ENCODE measurements around the gene DNAH9.

DNAH9 gene

DNA sequence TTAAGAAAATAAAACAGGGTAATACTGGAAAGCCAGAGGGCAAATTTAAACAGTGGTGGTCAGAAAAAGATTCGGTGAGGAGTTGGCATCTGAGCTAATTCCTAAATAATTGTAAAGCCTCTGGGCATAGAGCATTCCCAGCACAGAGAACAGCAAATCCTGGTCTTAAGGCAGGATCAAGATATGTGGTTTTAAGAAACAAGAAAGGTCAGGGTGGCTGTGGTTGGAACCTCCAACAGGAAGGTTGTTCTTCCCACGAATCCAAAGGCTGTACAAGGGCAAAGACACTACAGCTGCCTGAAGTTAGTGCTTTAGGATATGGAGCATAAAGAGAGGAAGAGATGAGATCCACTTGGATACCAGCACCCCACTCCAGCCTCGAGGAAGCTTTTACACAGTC, 284.4 kb downstream of the DNAH9 start:
- Mint-ChIP-seq H3K4me3 (no peak overlapping the region), H3K27me3 (no peaks in the 10 kb centered on the region), H3K4me1 (ENCODE audit: low read depth) (no peaks in the 10 kb centered on the region), H3K27ac (no peak overlapping the region), H3K9me3 (peaks cover 11% of the 10 kb centered on the region), H3K36me3 (ENCODE audit: low read depth) (no peaks in the 10 kb centered on the region)
- intact Hi-C loops (cut with micrococcal nuclease) = no loop called here

DNA sequence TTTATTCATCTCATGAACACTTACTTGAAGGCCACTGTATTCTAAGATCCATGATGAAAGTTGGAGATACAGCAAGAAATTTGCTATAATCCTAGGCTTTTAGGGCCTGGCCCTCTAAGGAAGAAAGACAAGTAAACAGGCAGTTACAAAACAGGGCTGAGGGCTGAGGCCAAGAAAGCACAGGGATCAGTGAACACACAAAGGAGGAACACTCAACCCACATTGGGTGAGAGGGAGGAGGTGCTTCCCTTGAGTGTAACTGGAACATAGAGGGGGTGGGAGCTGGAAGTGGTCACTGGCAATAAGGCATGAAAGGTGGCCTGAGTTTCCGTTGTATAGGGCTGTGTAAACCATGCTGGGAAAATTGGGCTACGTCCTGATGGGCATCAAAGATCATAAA, 286.8 kb downstream of the DNAH9 start:
- Mint-ChIP-seq H3K36me3 (ENCODE audit: low read depth) (no peaks in the 10 kb centered on the region), H3K4me1 (ENCODE audit: low read depth) (no peaks in the 10 kb centered on the region), H3K27me3 (no peaks in the 10 kb centered on the region), H3K27ac (no peak overlapping the region), H3K4me3 (no peak overlapping the region), H3K9me3 (peaks cover 11% of the 10 kb centered on the region)
- intact Hi-C loops (cut with micrococcal nuclease) = no loop called here

DNA sequence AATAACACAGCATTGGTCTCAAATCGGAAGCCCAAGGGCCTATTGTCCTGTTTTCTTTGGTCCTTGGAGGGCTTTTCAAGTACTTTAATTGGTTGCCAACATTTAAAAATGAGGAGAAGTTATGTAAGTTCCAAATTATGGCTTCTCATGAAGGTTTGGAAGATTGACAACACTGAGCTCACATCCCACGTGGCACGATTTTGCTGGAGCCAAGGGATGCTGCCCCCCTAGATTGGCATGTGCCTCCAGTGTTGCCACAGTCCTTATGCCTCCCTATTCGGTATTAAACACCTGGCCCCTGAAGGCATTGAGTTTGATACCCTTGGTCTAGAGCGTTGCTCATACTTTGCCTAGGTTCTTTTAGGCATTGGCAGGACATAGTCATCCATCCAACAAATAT, 291.0 kb downstream of the DNAH9 start:
- Mint-ChIP-seq H3K9me3 (peaks cover 10% of the 10 kb centered on the region), H3K4me1 (ENCODE audit: low read depth) (no peaks in the 10 kb centered on the region), H3K27ac (no peak overlapping the region), H3K27me3 (no peaks in the 10 kb centered on the region), H3K4me3 (no peak overlapping the region), H3K36me3 (ENCODE audit: low read depth) (no peaks in the 10 kb centered on the region)
- intact Hi-C loops (cut with micrococcal nuclease) = no loop called here

DNA sequence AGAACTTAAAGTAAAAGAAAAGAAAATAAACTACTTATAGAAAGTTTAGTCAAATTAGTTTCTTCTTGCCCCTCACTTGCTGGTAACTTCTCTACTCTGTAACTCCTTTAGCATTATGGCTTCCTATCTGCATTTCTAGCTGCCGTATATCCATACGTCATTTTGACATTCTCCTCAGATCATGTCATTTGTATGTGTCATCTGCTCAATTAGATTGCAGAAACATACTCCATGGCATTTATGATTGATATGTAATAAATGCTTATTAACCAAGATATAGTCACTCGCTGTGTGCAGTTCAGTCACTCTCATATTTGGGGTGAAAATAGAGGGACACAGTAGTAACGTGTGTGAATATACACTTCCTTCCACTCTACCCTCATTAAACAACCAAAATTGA, 295.6 kb downstream of the DNAH9 start:
- Mint-ChIP-seq H3K4me1 (ENCODE audit: low read depth) (no peaks in the 10 kb centered on the region), H3K4me3 (no peak overlapping the region), H3K36me3 (ENCODE audit: low read depth) (no peaks in the 10 kb centered on the region), H3K9me3 (peaks cover 10% of the 10 kb centered on the region), H3K27me3 (no peaks in the 10 kb centered on the region), H3K27ac (no peak overlapping the region)
- intact Hi-C loops (cut with micrococcal nuclease) = no loop called here

DNA sequence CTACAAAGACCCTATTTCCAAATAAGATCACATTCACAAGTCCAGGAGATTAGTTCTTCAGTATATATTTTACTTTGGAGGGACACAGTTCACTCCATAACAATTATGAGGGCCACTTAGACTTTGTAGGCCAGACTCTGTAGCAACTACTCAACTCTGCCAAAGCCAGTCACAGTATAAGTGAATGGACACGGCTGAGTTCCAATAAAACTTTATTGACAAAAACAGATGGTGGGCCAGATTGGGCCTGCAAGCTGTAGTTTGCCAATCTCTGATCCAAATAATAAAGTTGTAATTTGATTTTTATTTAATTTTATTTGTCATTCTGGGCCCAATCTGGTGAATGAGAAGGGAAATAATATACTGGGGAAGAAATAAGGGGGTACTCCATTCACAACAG, 297.9 kb downstream of the DNAH9 start:
- Mint-ChIP-seq H3K27me3 (no peaks in the 10 kb centered on the region), H3K4me3 (no peak overlapping the region), H3K36me3 (ENCODE audit: low read depth) (no peaks in the 10 kb centered on the region), H3K27ac (no peak overlapping the region), H3K9me3 (peaks cover 18% of the 10 kb centered on the region), H3K4me1 (ENCODE audit: low read depth) (no peaks in the 10 kb centered on the region)
- intact Hi-C loops (cut with micrococcal nuclease) = no loop called here

DNA sequence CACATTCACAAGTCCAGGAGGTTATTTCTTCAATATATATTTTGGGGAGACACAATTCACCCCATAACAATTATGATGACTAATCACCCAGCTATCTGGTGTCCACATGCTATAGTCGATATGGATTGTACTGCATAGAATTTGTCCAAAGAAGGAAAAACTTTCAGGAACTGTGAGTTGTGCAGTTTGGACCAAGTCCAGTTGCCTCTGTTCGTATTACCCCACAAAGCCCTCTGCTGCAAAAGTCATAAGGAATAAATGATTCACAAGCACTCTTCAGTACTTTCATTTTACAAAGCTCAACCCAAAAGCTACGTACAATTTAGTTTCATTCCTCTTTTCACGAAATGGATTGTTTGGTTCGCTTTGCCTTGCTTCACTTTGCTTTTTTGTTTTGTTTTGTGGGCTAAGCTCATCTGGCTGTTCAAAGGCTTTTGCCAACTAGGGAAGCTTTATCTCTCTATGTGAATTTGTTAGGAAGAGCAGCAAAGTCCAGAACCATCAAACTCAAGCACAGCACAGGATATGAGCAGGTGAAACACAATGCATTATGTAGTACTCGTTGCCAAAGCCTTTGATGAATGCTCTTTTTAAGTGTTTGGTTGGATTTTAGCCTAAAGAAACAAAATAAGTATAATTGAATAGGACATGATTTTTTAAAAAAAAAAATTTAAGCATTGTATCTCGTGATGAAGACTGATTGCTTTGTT, 300.4 kb downstream of the DNAH9 start:
- H3K27ac Mint-ChIP-seq = no peak overlapping the region
- intact Hi-C loops (cut with micrococcal nuclease) = no loop called here
- H3K36me3 Mint-ChIP-seq (ENCODE audit: low read depth) = no peaks in the 10 kb centered on the region
- peaks cover 23% of the 10 kb centered on the region for H3K9me3 Mint-ChIP-seq
- H3K4me3 Mint-ChIP-seq = no peak overlapping the region
- H3K27me3 Mint-ChIP-seq = no peaks in the 10 kb centered on the region
- H3K4me1 Mint-ChIP-seq (ENCODE audit: low read depth) = no peaks in the 10 kb centered on the region

DNA sequence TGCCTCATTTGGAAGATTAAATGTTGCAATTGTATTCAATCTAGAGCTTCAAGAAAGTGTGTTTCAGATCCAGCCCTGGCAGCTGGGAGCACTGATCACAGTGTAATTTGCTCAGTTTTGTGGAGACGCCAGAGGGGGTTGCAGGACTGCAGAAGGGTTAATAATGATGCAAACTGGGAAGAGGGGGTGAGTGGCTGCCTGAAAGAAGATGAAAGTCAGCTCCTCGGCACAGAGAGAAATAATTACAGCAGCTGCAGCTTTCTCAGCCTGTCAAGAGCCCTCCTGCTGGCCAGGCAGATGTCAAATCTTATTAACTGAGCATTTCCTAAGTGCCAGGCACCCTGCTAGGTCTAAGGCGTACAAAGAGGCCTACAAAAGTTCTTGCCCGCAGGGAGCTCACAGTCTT, 301.3 kb downstream of the DNAH9 start:
- intact Hi-C loops (cut with micrococcal nuclease) = no loop called here
- Mint-ChIP-seq H3K9me3 (peaks cover 32% of the 10 kb centered on the region), H3K27me3 (no peaks in the 10 kb centered on the region), H3K36me3 (ENCODE audit: low read depth) (no peaks in the 10 kb centered on the region), H3K4me3 (no peak overlapping the region), H3K27ac (no peak overlapping the region), H3K4me1 (ENCODE audit: low read depth) (no peaks in the 10 kb centered on the region)

DNA sequence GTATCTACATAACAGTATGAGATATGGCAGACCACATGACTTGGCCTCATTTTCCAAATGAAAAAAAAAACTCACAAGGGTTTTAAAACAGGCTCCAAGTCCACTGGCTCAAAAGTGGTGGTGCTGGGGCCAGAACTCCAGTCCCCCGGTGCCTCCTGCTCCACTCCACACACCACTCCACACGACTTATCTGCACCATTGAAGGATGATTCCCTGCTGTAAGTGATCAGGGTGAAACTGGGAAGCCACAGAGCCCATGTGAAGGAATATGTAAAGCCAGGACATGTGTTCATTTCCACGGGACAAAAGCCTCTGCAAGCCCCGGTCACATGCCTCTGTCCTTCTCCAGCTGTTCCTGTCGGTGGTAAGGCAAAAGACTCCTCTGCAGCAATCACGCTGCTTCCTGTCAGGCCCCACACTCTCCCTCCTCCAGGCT, 301.8 kb downstream of the DNAH9 start:
- peaks cover 37% of the 10 kb centered on the region for H3K9me3 Mint-ChIP-seq
- intact Hi-C loops (cut with micrococcal nuclease) = no loop called here
- H3K4me1 Mint-ChIP-seq (ENCODE audit: low read depth) = no peaks in the 10 kb centered on the region
- no peaks in the 10 kb centered on the region for H3K36me3 Mint-ChIP-seq (ENCODE audit: low read depth)
- no peak overlapping the region for H3K27ac Mint-ChIP-seq
- H3K4me3 Mint-ChIP-seq = no peak overlapping the region
- H3K27me3 Mint-ChIP-seq = no peaks in the 10 kb centered on the region

DNA sequence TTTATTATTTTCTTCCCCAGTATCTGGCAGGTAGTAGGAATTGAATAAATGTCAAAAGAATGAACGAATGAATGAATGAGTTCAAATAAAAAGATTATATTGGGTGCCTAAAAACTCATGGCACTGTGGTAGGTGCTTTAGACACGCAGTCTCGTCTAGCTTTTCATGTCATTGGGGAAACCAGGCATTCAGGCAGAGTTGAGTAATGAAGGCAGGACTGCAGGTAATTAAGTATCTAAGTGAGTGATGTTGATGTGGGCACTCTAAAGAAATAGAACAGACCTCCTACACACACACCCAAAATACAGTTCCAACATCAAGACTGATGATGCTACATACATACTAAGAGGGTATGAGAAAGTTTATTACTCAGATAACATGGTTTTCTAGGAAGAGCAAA, 302.4 kb downstream of the DNAH9 start:
- Mint-ChIP-seq H3K4me1 (ENCODE audit: low read depth) (no peaks in the 10 kb centered on the region), H3K4me3 (no peak overlapping the region), H3K9me3 (peaks cover 37% of the 10 kb centered on the region), H3K36me3 (ENCODE audit: low read depth) (no peaks in the 10 kb centered on the region), H3K27ac (no peak overlapping the region), H3K27me3 (no peaks in the 10 kb centered on the region)
- intact Hi-C loops (cut with micrococcal nuclease) = no loop called here

DNA sequence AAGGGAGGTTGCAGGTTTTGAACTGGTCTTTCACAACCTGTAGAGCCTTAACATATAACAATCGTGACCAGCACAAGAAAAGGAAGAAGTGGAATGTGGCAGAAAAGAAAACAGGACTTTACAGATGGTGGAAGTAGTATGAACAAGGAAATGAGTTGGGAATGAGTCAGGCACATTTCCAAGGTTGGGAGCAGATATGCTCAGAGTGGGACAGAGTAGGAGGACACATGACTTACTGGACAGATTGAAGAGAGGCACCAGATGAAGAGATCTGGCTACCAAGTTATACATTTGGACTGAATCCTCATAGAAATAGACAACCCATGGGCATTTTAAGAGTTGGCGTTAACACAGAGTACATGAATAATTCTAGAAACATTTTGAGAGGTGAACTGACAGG, 303.7 kb downstream of the DNAH9 start:
- Mint-ChIP-seq H3K4me3 (no peak overlapping the region), H3K27ac (no peak overlapping the region), H3K4me1 (ENCODE audit: low read depth) (no peaks in the 10 kb centered on the region), H3K9me3 (peaks cover 37% of the 10 kb centered on the region), H3K27me3 (no peaks in the 10 kb centered on the region), H3K36me3 (ENCODE audit: low read depth) (no peaks in the 10 kb centered on the region)
- intact Hi-C loops (cut with micrococcal nuclease) = no loop called here

DNA sequence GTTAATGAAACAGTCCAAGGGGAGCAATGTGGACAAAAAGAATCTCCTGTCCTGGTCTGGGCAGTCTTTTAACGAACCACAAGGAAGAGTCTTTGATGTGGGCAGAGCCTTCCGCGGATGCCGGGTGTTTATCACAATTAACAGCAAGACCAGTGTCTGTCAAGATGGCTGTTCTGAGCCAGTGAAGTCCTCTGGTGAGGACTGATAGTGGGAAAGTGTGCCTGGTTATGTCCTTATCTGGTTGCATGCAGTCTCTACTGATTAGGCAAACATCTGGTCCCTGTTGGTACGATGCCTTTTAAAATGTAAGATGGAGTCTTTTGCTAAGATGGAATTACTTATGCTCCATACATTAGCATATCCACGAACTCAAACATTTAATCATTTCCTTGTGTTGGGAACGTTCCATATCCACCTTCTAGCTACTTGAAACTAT, 310.5 kb downstream of the DNAH9 start:
- Mint-ChIP-seq H3K4me1 (ENCODE audit: low read depth) (no peaks in the 10 kb centered on the region), H3K27ac (no peak overlapping the region), H3K27me3 (no peaks in the 10 kb centered on the region)

DNA sequence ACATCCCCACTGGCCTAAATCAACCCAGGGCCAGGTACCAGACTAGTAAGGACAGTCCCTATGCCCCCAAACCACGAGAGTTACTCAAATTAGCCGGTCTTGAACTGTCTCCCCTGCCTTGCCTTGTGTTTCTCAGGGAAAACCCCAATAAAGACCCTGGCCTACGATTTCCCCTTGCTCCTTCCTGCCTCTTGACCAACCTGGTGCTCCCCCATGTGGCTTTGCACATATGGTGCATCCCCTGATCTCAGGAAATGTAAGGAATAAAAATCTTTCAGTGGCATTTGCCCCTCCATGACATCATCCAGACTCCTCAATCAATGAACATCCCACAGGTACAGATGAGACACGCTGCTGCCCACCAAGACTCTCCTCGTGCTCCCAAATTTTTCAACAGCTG, 311.1 kb downstream of the DNAH9 start:
- Mint-ChIP-seq H3K27ac (no peak overlapping the region), H3K36me3 (ENCODE audit: low read depth) (no peaks in the 10 kb centered on the region), H3K9me3 (peaks cover 19% of the 10 kb centered on the region), H3K4me3 (no peak overlapping the region), H3K27me3 (no peaks in the 10 kb centered on the region), H3K4me1 (ENCODE audit: low read depth) (no peaks in the 10 kb centered on the region)
- intact Hi-C loops (cut with micrococcal nuclease) = no loop called here

More for the DNA sequence above, 310.5 kb downstream of the DNAH9 start:
- intact Hi-C loops (cut with micrococcal nuclease) = no loop called here
- Mint-ChIP-seq H3K4me3 (no peak overlapping the region), H3K9me3 (peaks cover 25% of the 10 kb centered on the region), H3K36me3 (ENCODE audit: low read depth) (no peaks in the 10 kb centered on the region)

DNA sequence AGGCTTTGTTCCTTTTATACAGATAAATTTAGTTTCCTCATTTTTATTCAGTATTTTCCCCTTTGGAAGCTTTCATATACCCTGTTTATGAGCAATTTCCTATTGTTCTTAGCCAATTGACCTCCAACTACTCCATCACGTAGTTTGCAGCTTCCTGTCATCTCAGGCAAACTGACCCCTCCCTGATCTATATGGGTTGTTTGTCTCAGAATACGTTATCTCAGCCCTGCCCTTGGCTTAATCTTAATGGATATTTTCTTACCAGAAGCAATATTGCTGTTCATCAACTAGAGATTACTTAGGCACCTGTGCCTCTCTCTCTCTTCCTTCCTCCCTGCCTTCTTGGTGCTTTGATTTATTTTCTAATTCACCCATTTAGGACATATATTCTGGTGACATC, 317.8 kb downstream of the DNAH9 start:
- Mint-ChIP-seq H3K27ac (no peak overlapping the region), H3K36me3 (ENCODE audit: low read depth) (no peaks in the 10 kb centered on the region), H3K4me1 (ENCODE audit: low read depth) (peaks cover 5% of the 10 kb centered on the region), H3K27me3 (no peaks in the 10 kb centered on the region), H3K4me3 (no peak overlapping the region), H3K9me3 (peaks cover 39% of the 10 kb centered on the region)
- intact Hi-C loops (cut with micrococcal nuclease) = no loop called here

DNA sequence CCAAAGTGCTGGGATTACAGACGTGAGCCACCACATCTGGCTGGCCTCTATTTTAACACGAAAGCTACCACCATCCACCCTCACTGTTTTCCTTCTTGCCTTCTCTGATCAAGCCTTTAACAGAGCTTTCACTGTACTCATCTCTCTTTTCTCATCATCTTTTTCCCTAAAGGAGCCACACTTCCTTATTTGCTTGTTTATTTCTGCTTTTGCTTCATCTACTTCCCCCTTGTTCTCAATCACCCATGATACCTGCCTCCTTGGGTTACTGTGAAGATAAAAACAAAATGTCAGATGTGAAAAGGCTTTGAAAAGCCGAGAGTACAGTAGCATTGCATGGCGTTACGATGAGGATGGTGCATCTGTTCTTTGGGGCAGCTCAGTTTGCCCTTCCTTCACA, 319.1 kb downstream of the DNAH9 start:
- H3K4me3 Mint-ChIP-seq = no peak overlapping the region
- no peaks in the 10 kb centered on the region for H3K36me3 Mint-ChIP-seq (ENCODE audit: low read depth)
- no peaks in the 10 kb centered on the region for H3K27me3 Mint-ChIP-seq
- peaks cover 28% of the 10 kb centered on the region for H3K9me3 Mint-ChIP-seq
- no peak overlapping the region for H3K27ac Mint-ChIP-seq
- H3K4me1 Mint-ChIP-seq (ENCODE audit: low read depth) = peaks cover 5% of the 10 kb centered on the region
- intact Hi-C loops (cut with micrococcal nuclease) = no loop called here

DNA sequence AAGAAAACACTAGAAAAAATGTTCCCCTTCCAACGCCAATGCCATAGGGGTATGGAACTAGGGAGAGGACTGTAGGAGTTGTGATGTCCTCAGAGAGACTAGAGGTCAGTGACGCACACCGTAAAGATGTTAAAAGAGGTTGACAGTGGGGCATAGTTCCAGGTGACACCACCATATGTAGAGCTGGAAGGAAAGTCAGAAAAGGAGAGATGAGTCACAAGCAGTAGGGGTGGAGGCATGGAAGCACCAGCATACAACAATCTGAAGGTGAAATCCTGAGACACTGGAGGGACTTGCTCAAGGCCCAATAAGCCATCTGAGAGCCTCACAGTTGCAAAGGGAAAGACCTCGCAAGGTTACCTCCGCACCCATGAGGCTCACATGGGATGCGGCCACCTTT, 323.0 kb downstream of the DNAH9 start:
- Mint-ChIP-seq H3K27ac (no peak overlapping the region), H3K4me1 (ENCODE audit: low read depth) (peaks cover 5% of the 10 kb centered on the region), H3K27me3 (no peaks in the 10 kb centered on the region), H3K36me3 (ENCODE audit: low read depth) (no peaks in the 10 kb centered on the region), H3K9me3 (peaks cover 28% of the 10 kb centered on the region), H3K4me3 (no peak overlapping the region)
- intact Hi-C loops (cut with micrococcal nuclease) = no loop called here

Data from dendritic cell treated with granulocyte-macrophage colony-stimulating factor and Interleukin-4, amounts not matched to agents 40 ng/mL and 50 ng/mL, for 4 days (primary cell).